Measurements from ENCODE around the gene PBX1.

The PBX1 gene

GRCh38 chr1:164725401-164725800, 166.4 kb downstream of the PBX1 start:
- DNase-seq (ENCODE audit: low read depth) = no peak

GRCh38 chr1:164726235-164726634, 167.3 kb downstream of the PBX1 start:
- DNase-seq (ENCODE audit: low read depth) = no peak

- DNase-seq (ENCODE audit: low read depth) = no peak
These were observed 169.7 kb downstream of the PBX1 start for GRCh38 chr1:164728719-164729118.

- no peak for DNase-seq (ENCODE audit: low read depth)
These were observed 172.3 kb downstream of the PBX1 start for GRCh38 chr1:164731161-164731876.

GRCh38 chr1:164733070-164733469, 174.1 kb downstream of the PBX1 start:
- no peak for DNase-seq (ENCODE audit: low read depth)

- no peak for DNase-seq (ENCODE audit: low read depth)
These were observed 174.8 kb downstream of the PBX1 start for GRCh38 chr1:164733734-164734133.

GRCh38 chr1:164735315-164736052, 176.5 kb downstream of the PBX1 start:
- no peak for DNase-seq (ENCODE audit: low read depth)

GRCh38 chr1:164736137-164736536, 177.2 kb downstream of the PBX1 start:
- no peak for DNase-seq (ENCODE audit: low read depth)

GRCh38 chr1:164739189-164739588, 180.2 kb downstream of the PBX1 start:
- DNase-seq (ENCODE audit: low read depth) = no peak

- no peak for DNase-seq (ENCODE audit: low read depth)
These were observed 181.1 kb downstream of the PBX1 start for GRCh38 chr1:164740000-164740526.

GRCh38 chr1:164742745-164743144, 183.8 kb downstream of the PBX1 start:
- DNase-seq (ENCODE audit: low read depth) = no peak

- DNase-seq (ENCODE audit: low read depth) = no peak
These were observed 185.0 kb downstream of the PBX1 start for GRCh38 chr1:164743976-164744375.

- no peak for DNase-seq (ENCODE audit: low read depth)
These were observed 186.8 kb downstream of the PBX1 start for GRCh38 chr1:164745736-164746135.

- DNase-seq (ENCODE audit: low read depth) = no peak
These were observed 187.6 kb downstream of the PBX1 start for GRCh38 chr1:164746632-164747031.

- DNase-seq (ENCODE audit: low read depth) = no peak
These were observed 189.4 kb downstream of the PBX1 start for GRCh38 chr1:164748253-164748899.

- no peak for DNase-seq (ENCODE audit: low read depth)
These were observed 194.6 kb downstream of the PBX1 start for GRCh38 chr1:164753521-164754077.

GRCh38 chr1:164754088-164754600, 195.2 kb downstream of the PBX1 start:
- no peak for DNase-seq (ENCODE audit: low read depth)

GRCh38 chr1:164755690-164756089, 196.7 kb downstream of the PBX1 start:
- no peak for DNase-seq (ENCODE audit: low read depth)

GRCh38 chr1:164756741-164757140, 197.8 kb downstream of the PBX1 start:
- DNase-seq (ENCODE audit: low read depth) = no peak

- DNase-seq (ENCODE audit: low read depth) = no peak
These were observed 198.6 kb downstream of the PBX1 start for GRCh38 chr1:164757625-164758024.

GRCh38 chr1:164759144-164759920, 200.3 kb downstream of the PBX1 start:
- no peak for DNase-seq (ENCODE audit: low read depth)

Measured in stimulated activated CD8-positive, alpha-beta memory T cell treated with anti-CD3 and anti-CD28 coated beads, Interleukin-7, amount 100 ng/mL, for 24 hours (primary cell).